Measurements from ENCODE around the gene TOX2. TPM values are rescaled to one million over a fixed set of nuclear protein-coding genes. Genes with fewer than 3 reads are reported as not detected.
A peak's percentile ranks its signal among the peaks of the same experiment; 100 is the strongest.

TOX2 gene
- total RNA-seq, 1 donor: 5.2 TPM

DNA sequence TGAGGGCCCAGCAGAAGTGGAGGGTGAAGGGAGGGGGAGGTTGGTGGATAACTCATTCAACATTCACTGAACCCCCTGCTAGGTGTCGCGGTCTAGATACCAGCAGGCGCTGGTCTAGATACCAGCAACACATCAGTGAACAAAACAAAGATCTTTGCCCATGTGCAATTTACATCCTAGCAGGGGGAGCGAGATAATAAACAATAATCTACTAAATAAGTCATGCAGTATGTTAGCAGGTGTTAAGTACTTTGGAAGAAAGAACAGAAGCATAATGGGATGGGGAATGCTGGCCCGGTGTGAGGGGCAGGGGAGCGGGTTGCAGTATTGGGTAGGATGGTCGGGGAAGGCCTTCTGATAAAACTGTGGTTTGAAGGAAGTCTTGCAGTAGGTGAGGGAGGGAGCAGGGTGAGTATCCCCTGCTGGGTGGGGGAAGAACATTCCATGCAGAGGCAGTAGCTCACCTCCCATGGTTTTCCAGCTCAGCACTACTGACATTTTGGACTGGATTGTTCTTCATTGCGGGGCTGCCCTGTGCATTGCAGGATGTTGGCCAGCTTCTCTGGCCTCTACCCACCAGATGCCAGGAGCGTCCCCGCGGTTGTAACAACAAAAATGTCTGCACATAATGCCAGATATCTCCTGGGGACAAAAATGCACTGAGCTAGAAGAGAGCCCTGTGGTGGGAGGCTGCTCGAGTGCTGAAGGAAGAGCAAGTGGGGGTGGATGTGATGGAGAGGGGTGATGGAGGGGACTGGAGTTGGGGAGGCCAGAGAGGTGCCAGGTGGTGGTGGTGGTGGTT, 117.3 kb downstream of the TOX2 start:
- no peak overlapping the region for H3K4me3 ChIP-seq (ENCODE audit: low read depth, low read length)
- DNase-seq (ENCODE audit: low read depth): no peak
- TF ChIP-seq CTCF (IDR thresholded peaks at IDR 0.05; ENCODE audit: insufficient read depth, low read length): no peak

GRCh38 chr20:44032583-44033331, 118.1 kb downstream of the TOX2 start:
- no peak for DNase-seq (ENCODE audit: low read depth)
- no peak for TF ChIP-seq CTCF (IDR thresholded peaks at IDR 0.05; ENCODE audit: insufficient read depth, low read length)
- no peak overlapping the region for H3K4me3 ChIP-seq (ENCODE audit: low read depth, low read length)

DNA sequence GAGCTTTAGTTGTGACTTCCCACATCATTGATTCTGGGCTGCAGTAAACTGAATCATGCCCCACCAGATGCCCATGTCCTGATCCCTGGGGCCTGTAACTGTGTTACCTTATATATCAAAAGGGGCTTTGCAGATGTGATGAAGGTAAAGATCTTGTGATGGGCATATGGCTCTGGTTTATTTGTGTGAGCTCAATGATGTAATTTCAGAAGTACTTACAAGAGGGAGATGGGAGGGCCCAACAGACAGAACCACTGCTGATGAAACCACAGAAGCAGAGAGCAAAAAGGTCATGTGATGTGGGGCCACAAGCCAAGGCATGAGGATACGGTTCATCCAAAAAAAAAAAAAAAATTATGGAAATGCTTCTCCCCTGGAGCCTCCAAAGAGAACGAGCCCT, 118.7 kb downstream of the TOX2 start:
- H3K4me3 ChIP-seq (ENCODE audit: low read depth, low read length): no peak overlapping the region
- TF ChIP-seq CTCF (IDR thresholded peaks at IDR 0.05; ENCODE audit: insufficient read depth, low read length): no peak
- peak; percentile 65 for DNase-seq (ENCODE audit: low read depth)

GRCh38 chr20:44033873-44034272, 119.2 kb downstream of the TOX2 start:
- no peak overlapping the region for H3K4me3 ChIP-seq (ENCODE audit: low read depth, low read length)
- no peak for DNase-seq (ENCODE audit: low read depth)
- TF ChIP-seq CTCF (IDR thresholded peaks at IDR 0.05; ENCODE audit: insufficient read depth, low read length): no peak

DNA sequence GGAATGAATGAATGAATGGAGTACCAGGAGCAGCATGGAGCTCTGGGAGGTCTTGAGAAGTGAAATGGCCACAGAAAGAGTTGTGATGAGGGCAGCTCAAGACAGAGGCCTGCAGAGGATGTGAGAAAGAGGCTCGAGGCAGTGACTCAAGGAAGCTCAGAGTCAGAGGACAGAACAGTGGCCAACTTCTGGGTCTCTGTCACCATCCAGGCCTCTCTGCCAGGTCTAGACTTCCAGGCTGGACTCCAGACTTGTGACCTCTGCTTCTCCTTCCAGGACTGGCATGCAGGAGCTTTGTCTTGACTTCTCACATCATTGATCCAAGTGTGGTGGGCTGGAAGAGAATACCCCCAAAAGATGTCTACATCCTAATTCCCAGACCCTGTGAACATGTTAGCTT, 119.8 kb downstream of the TOX2 start:
- no peak overlapping the region for H3K4me3 ChIP-seq (ENCODE audit: low read depth, low read length)
- DNase-seq (ENCODE audit: low read depth): no peak
- TF ChIP-seq CTCF (IDR thresholded peaks at IDR 0.05; ENCODE audit: insufficient read depth, low read length): no peak

DNA sequence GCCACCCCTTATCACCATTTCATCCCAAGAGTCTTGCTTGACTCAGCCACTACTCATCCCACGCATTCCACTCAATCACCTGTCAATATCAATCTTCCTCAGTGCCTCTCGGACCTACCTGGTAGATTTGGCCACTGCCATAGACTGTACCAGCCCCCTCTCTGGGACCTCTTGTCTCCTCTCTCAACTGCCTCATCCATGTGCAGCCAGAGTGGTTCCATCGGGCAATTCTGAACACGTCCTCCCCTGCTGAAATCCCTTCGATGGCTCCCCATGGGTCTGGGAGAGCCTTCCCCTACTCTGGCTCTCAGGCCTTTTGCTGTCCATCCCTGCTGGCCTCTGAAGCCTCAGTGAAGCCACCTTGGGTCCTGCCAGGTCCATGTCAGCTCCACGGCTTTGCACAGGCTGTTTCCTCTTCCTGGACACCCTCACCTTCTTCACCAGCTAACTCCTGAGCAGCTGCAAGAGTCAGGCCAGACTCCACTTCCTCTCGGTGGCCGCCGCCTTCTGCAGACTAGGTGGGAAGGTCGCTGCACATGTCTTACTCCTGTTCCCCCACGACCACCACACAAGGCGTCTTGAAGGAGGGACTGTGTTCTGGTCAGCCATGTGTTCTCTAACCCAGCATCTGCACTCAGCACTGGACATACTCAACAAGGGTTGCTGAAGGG, 120.4 kb downstream of the TOX2 start:
- TF ChIP-seq CTCF (IDR thresholded peaks at IDR 0.05; ENCODE audit: insufficient read depth, low read length): no peak
- DNase-seq (ENCODE audit: low read depth): no peak
- H3K4me3 ChIP-seq (ENCODE audit: low read depth, low read length): no peak overlapping the region
